ENCODE results near the gene LDLRAD3.

DNA sequence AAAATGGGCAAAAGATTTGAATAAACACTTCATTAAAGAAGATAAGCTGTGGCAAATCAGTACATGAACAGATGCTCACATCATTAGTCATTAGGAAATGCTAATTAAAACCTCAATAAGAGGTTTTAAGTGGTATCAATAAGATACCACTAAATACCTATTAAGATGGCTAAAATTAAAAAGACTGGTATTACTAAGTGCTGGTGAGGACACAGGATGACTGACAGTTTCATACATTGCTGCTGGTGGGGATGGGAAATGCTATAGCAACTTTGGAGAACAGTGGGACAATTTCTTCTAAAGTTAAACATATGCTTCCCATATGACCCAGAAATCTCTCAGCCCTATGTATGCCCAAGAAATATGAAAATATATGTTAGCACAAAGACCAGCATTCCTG is 276.1 kb downstream of the LDLRAD3 start:
- TF ChIP-seq, protein P1, sequence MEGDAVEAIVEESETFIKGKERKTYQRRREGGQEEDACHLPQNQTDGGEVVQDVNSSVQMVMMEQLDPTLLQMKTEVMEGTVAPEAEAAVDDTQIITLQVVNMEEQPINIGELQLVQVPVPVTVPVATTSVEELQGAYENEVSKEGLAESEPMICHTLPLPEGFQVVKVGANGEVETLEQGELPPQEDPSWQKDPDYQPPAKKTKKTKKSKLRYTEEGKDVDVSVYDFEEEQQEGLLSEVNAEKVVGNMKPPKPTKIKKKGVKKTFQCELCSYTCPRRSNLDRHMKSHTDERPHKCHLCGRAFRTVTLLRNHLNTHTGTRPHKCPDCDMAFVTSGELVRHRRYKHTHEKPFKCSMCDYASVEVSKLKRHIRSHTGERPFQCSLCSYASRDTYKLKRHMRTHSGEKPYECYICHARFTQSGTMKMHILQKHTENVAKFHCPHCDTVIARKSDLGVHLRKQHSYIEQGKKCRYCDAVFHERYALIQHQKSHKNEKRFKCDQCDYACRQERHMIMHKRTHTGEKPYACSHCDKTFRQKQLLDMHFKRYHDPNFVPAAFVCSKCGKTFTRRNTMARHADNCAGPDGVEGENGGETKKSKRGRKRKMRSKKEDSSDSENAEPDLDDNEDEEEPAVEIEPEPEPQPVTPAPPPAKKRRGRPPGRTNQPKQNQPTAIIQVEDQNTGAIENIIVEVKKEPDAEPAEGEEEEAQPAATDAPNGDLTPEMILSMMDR (IDR thresholded peaks at IDR 0.05), result no peak
- TF ChIP-seq ZFX (IDR thresholded peaks at IDR 0.05; ENCODE audit: borderline replicate concordance), result no peak

All from 22Rv1 (cell line).